GM12878 (cell line): Measurements from ENCODE around the gene ARL14EP. TPM values are rescaled to one million over a fixed set of nuclear protein-coding genes. Genes with fewer than 3 reads are reported as not detected.

Experiments
- ATAC-seq: fragments of 200-7000 bp; cut with Tn5 transposase; 3 replicates; pipeline ENCODE4 v1.9.1; 2020; ENCODE audit warnings: mild to moderate bottlenecking, moderate library complexity
- BruUV-seq: library from RNA; stranded (reverse); fragments of 400-500 nt; replicated peaks from 2 replicates; lab custom pipeline; 2021; lab: Mats Ljungman, UMichigan
- CTCF ChIA-PET: fragments of 300-600 bp; sonication (Branson Sonifier 250); formaldehyde crosslinking; extraction: SDS; loops from one replicate; lab custom pipeline; 2021; ENCODE audit warnings: inconsistent platforms; lab: Yijun Ruan, JAX
- POLR2A ChIA-PET: fragments of 350-600 bp; formaldehyde crosslinking; extraction: SDS; loops from one replicate; lab custom pipeline; 2021; ENCODE audit warnings: inconsistent platforms; lab: Charles Lee
- RAD21 ChIA-PET: fragments of 300-600 bp; sonication (Branson Sonifier 250); formaldehyde crosslinking; loops from one replicate; lab custom pipeline; 2023; ENCODE audit warnings: antibody characterized with exemption; ENCODE audit not compliant: unreplicated experiment; lab: Charles Lee
- SMC1A ChIA-PET: fragments of 300-600 bp; sonication (Branson Sonifier 250); formaldehyde crosslinking; loops from one replicate; lab custom pipeline; 2023; ENCODE audit not compliant: unreplicated experiment, uncharacterized antibody; lab: Charles Lee
- DNase-seq: peaks from one replicate; pipeline ENCODE4 v3.0.0-alpha.2; 2011; ENCODE audit warnings: low read depth, low spot score
- FAIRE-seq: peaks from 3 replicates; lab custom pipeline; 2011; peaks lifted over from hg19 to GRCh38; lab: Jason Lieb, UNC
- H2AFZ ChIP-seq: 2 replicates; pipeline ENCODE4 v1.6.0; 2011; ENCODE audit warnings: low read depth, low read length, control low read depth; ENCODE audit not compliant: control insufficient read depth
- H3K27ac ChIP-seq: 2 replicates; pipeline ENCODE4 v1.5.1; 2011; ENCODE audit warnings: control low read depth; ENCODE audit not compliant: control insufficient read depth, insufficient read depth
- H3K27me3 ChIP-seq, 2 experiments: replicated peaks in 1 of 2; 2 replicates each; pipeline versions ENCODE4 v1.6.0 to v1.6.1; 2011; ENCODE audit warnings: low read length in 1 of 2; ENCODE audit not compliant: control insufficient read depth in 2 of 2, insufficient read depth in 2 of 2
- H3K36me3 ChIP-seq, 2 experiments: 2 replicates each; pipeline ENCODE4 v1.5.1; 2011; ENCODE audit warnings: low read length in 1 of 2; ENCODE audit not compliant: control insufficient read depth in 2 of 2, insufficient read depth in 2 of 2
- H3K4me1 ChIP-seq: 2 replicates; pipeline ENCODE4 v1.6.1; 2011; ENCODE audit warnings: mild to moderate bottlenecking, low read length, moderate library complexity, mixed read lengths; ENCODE audit not compliant: control insufficient read depth, insufficient read depth
- H3K4me2 ChIP-seq: 2 replicates; pipeline ENCODE4 v1.6.0; 2011; ENCODE audit warnings: control low read depth; ENCODE audit not compliant: control insufficient read depth, insufficient read depth
- H3K4me3 ChIP-seq: fragments of 200-600 bp; sonication (generic); 2 replicates; pipeline ENCODE4 v1.5.1; 2016
- H3K79me2 ChIP-seq: 2 replicates; pipeline ENCODE4 v1.6.0; 2011; ENCODE audit warnings: low read length; ENCODE audit not compliant: control insufficient read depth, insufficient read depth
- H3K9ac ChIP-seq: 2 replicates; pipeline ENCODE4 v1.8.0; 2011; ENCODE audit warnings: low read length, control low read depth, mixed read lengths; ENCODE audit not compliant: control insufficient read depth, insufficient read depth
- H3K9me3 ChIP-seq: replicated peaks from 3 replicates; pipeline ENCODE4 v1.5.1; 2011; ENCODE audit warnings: mild to moderate bottlenecking, low read length; ENCODE audit not compliant: control insufficient read depth, insufficient read depth
- H4K20me1 ChIP-seq: 2 replicates; pipeline ENCODE4 v1.6.0; 2011; ENCODE audit not compliant: control insufficient read depth, insufficient read depth
- CHD1 ChIP-seq: IDR thresholded peaks from 2 replicates; pipeline ENCODE4 v1.6.1; 2012; ENCODE audit warnings: low read depth, low read length, improper control_type of control experiment
- DPF2 ChIP-seq: fragments of 450-650 bp; IDR thresholded peaks from 2 replicates; pipeline ENCODE4 v1.6.1; 2017; ENCODE audit warnings: mild to moderate bottlenecking
- ETV6 ChIP-seq, 2 experiments: fragments of 450-650 bp in 1 of 2; IDR thresholded peaks in 1 of 2; conservative IDR thresholded peaks in 1 of 2; 2 replicates each; pipeline ENCODE4 v1.6.1; 2014; ENCODE audit warnings: antibody characterized with exemption in 1 of 2, borderline replicate concordance in 1 of 2, low read depth in 1 of 2, mild to moderate bottlenecking in 1 of 2, moderate library complexity in 1 of 2
- GATAD2B ChIP-seq: fragments of 450-650 bp; conservative IDR thresholded peaks from 2 replicates; pipeline ENCODE4 v1.6.1; 2017; ENCODE audit warnings: low read depth, mild to moderate bottlenecking, moderate library complexity
- HDGF ChIP-seq: fragments of 450-650 bp; IDR thresholded peaks from 2 replicates; pipeline ENCODE4 v1.6.1; 2016; ENCODE audit warnings: antibody characterized with exemption
- IKZF2 ChIP-seq, 2 experiments: fragments of 450-650 bp; IDR thresholded peaks; 2 replicates each; pipeline ENCODE4 v1.6.1; 2017; ENCODE audit warnings: mild to moderate bottlenecking in 2 of 2, moderate library complexity in 2 of 2
- IRF5 ChIP-seq: fragments of 450-650 bp; IDR thresholded peaks from 2 replicates; pipeline ENCODE4 v1.6.1; 2017; ENCODE audit warnings: borderline replicate concordance
- MTA2 ChIP-seq: fragments of 450-650 bp; IDR thresholded peaks from 2 replicates; pipeline ENCODE4 v1.6.1; 2016; ENCODE audit warnings: low read depth, mild to moderate bottlenecking, moderate library complexity
- MTA3 ChIP-seq: IDR thresholded peaks from 2 replicates; pipeline ENCODE4 v1.6.1; 2012; ENCODE audit warnings: low read length, inconsistent platforms, borderline replicate concordance
- NFXL1 ChIP-seq: fragments of 450-650 bp; IDR thresholded peaks from 2 replicates; pipeline ENCODE4 v1.6.1; 2017; ENCODE audit warnings: antibody characterized with exemption, mild to moderate bottlenecking, borderline replicate concordance
- NR2F1 ChIP-seq: fragments of 450-650 bp; conservative IDR thresholded peaks from 2 replicates; pipeline ENCODE4 v1.6.1; 2017; ENCODE audit warnings: mild to moderate bottlenecking
- PML ChIP-seq: IDR thresholded peaks from 2 replicates; pipeline ENCODE4 v1.6.1; 2012; ENCODE audit warnings: low read length, inconsistent platforms
- POU2F2 ChIP-seq: IDR thresholded peaks from 3 replicates; pipeline ENCODE4 v1.6.1; 2011; ENCODE audit warnings: low read depth, mild to moderate bottlenecking, low read length, borderline replicate concordance
- RCOR1 ChIP-seq: conservative IDR thresholded peaks from 2 replicates; pipeline ENCODE4 v1.6.1; 2012; ENCODE audit warnings: low read depth, low read length, improper control_type of control experiment
- SIN3A ChIP-seq: IDR thresholded peaks from 2 replicates; pipeline ENCODE4 v1.6.1; 2012; ENCODE audit warnings: low read depth, low read length, improper control_type of control experiment
- SMARCA5 ChIP-seq: fragments of 450-650 bp; IDR thresholded peaks from 2 replicates; pipeline ENCODE4 v1.6.1; 2017; ENCODE audit warnings: mild to moderate bottlenecking
- ZNF207 ChIP-seq: fragments of 450-650 bp; IDR thresholded peaks from 2 replicates; pipeline ENCODE4 v1.6.1; 2014; ENCODE audit warnings: antibody characterized with exemption, mild to moderate bottlenecking, borderline replicate concordance
- ZNF274 ChIP-seq: IDR thresholded peaks from one replicate; pipeline ENCODE4 v1.8.0; 2011; ENCODE audit not compliant: insufficient read length, insufficient read depth
- WGBS: methylation state at CpG from one replicate; pipeline ENCODE4 v1.1.6; 2016; ENCODE audit warnings: low lambda C conversion rate; ENCODE audit not compliant: insufficient replicate concordance, insufficient coverage; ENCODE audit errors: missing lambda C conversion rate; 5-methylcytosine and 5-hydroxymethylcytosine counted together
- in situ Hi-C: fragments of 300-500 bp; cut with MboI; formaldehyde crosslinking; loops from 9 replicates; pipeline ENCODE4 v1.14.3; 2018; ENCODE audit warnings: mixed read lengths
- intact Hi-C: fragments of 100-400 bp; cut with micrococcal nuclease; formaldehyde crosslinking; loops from one replicate; pipeline ENCODE4 v1.14.2; 2022; ENCODE audit not compliant: unreplicated experiment
- polyA plus RNA-seq, 11 experiments: library from polyadenylated mRNA; depleted of rRNA in 4 of 11; unstranded in 6 of 11; stranded (reverse) in 5 of 11; fragments of >200 nt; fragmentation: Nextera tagmentation in 4 of 11; fragmentation: Illumina TruSeq in 1 of 11; extraction: Ambion mirVana in 4 of 11; extraction: Trizol in 1 of 11; gene quantifications; 1 replicate in 1 of 11; 2 replicates in 10 of 11; pipeline versions ENCODE4 v1.2.1 to v1.2.3, GENCODE V29; 2011 to 2016; ENCODE audit warnings: inconsistent platforms in 2 of 11, missing spikeins in 2 of 11, low read depth in 1 of 11
- total RNA-seq, 4 experiments: library from RNA; depleted of rRNA in 3 of 4; stranded (reverse); fragments of >200 nt in 3 of 4; fragmentation: Illumina TruSeq in 1 of 4; extraction: Trizol in 1 of 4; gene quantifications; 2 replicates each; pipeline versions ENCODE4 v1.2.1 to v1.2.3, GENCODE V29; 2013 to 2021

ARL14EP gene
- total and polyA plus RNA-seq, 10 of the 15 experiments (the other 5 are each of a cell fraction or from before 2014, with no cell fraction given), result 18.1 to 59.8 (median 42.8) TPM

GRCh38 chr11:30291331-30291730 is 31.6 kb upstream of the ARL14EP start:
- no peak for FAIRE-seq
- Histone ChIP-seq H3K36me3 (no peaks in the 10 kb centered on the region), H2AFZ (no peak overlapping the region), H3K4me1 (no peaks in the 10 kb centered on the region), H3K9ac (no peak overlapping the region)
- TF ChIP-seq ZNF274 (no peak), MTA3 (no peak), IKZF2 (IDR thresholded peaks at IDR 0.05) (no peak), CHD1 (no peak), NR2F1 (no peak), MTA2 (no peak)
- TF ChIP-seq, all 136 proteins: peak for 0
- in situ Hi-C loops, result no loop called here
- DNase-seq (no peak), ATAC-seq (no peak)
- Histone ChIP-seq H3K4me3 (no peak overlapping the region), H3K4me2 (no peak overlapping the region), H3K9me3 (no peaks in the 10 kb centered on the region), H4K20me1 (no peaks in the 10 kb centered on the region), H3K79me2 (no peaks in the 10 kb centered on the region), H3K27me3 (no peaks in the 10 kb centered on the region), H3K27ac (no peak overlapping the region)
- BruUV-seq, result no TSS peak
- ChIA-PET SMC1A (interaction anchor here (0.8 kb wide), 1 partner anchor 163 kb away, joined by 3 read pairs; no protein-coding TSS in a partner anchor), POLR2A (no interaction called here), RAD21 (no interaction called here), CTCF (interaction anchor here (1.5 kb wide), 1 partner anchor 35 kb away, joined by 3 read pairs; no protein-coding TSS in a partner anchor)
- 36% methylated on average over 4 of the region's 4 CpGs for WGBS
- intact Hi-C loops, result no loop called here

- no TSS peak for BruUV-seq
- ChIA-PET SMC1A (interaction anchor here (1.1 kb wide), 1 partner anchor 36 kb away, joined by 3 read pairs; no protein-coding TSS in a partner anchor), POLR2A (no interaction called here), RAD21 (no interaction called here), CTCF (interaction anchor here (1.5 kb wide), 1 partner anchor 36 kb away, joined by 3 read pairs; no protein-coding TSS in a partner anchor)
- WGBS, result 72% methylated on average over 2 of the region's 2 CpGs
- H3K4me3 ChIP-seq, result no peak overlapping the region
- H2AFZ ChIP-seq, result no peak overlapping the region
- H3K9me3 ChIP-seq, result no peaks in the 10 kb centered on the region
- no peaks in the 10 kb centered on the region for H3K36me3 ChIP-seq
- H3K27ac ChIP-seq, result no peak overlapping the region
- no peak for FAIRE-seq
- no peak for DNase-seq
- H3K27me3 ChIP-seq, result no peaks in the 10 kb centered on the region
- in situ Hi-C loops, result no loop called here
- no peaks in the 10 kb centered on the region for H3K4me1 ChIP-seq
- no peaks in the 10 kb centered on the region for H4K20me1 ChIP-seq
- H3K9ac ChIP-seq, result no peak overlapping the region
- ATAC-seq, result no peak
- intact Hi-C loops, result no loop called here
- no peak overlapping the region for H3K4me2 ChIP-seq
- H3K79me2 ChIP-seq, result no peaks in the 10 kb centered on the region
- no peak for TF ChIP-seq POU2F2
- no peak for TF ChIP-seq PML
- no peak for TF ChIP-seq DPF2
- TF ChIP-seq GATAD2B, result no peak
- TF ChIP-seq ZNF207, result no peak
- no peak for TF ChIP-seq IRF5
- no peak for TF ChIP-seq RCOR1
- no peak for TF ChIP-seq ETV6 (conservative IDR thresholded peaks at IDR 0.05 in 1 of 2, IDR thresholded peaks at IDR 0.05 in 1 of 2; ENCODE audit: borderline replicate concordance in 1 of 2, low read depth in 1 of 2)
- TF ChIP-seq SMARCA5, result no peak
- TF ChIP-seq SIN3A, result no peak
- no peak for TF ChIP-seq NFXL1
- TF ChIP-seq HDGF, result no peak
Measured at GRCh38 chr11:30292545-30292944, 30.4 kb upstream of the ARL14EP start.
